ENCODE results near the gene DNAJC9.

DNA sequence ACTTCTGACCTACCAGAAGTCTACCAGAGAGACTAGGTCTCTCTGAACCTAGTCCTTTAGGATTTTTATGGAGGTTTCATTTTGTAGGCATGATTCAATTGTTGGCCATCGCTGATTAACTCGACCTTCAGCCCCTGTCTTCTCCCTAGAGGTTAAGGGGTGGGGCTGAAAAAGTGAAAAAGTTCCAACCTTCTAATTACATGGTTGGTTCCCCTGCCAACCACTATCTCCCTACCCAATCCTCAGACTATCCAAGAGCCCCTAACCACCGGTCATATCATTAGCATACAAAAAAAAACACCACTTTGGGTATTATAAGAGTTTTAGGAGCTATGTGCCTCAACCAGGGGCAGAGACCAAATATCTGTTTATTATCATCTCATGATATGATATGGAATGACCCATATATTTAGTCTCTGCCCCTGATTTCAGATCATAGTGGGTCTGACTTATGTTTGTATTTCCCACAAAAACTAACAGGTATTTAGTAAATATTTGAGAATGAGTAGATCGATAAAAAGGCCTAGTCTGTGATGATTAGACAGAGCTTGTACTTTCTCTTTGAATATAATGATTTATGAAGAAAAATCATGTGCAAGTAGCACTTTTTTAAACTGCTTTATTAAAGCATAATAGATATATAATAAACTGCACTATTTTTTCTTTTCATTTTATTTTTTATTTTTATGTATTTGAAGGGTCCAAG is 35.8 kb downstream of the DNAJC9 start:
- TF ChIP-seq, protein P1, sequence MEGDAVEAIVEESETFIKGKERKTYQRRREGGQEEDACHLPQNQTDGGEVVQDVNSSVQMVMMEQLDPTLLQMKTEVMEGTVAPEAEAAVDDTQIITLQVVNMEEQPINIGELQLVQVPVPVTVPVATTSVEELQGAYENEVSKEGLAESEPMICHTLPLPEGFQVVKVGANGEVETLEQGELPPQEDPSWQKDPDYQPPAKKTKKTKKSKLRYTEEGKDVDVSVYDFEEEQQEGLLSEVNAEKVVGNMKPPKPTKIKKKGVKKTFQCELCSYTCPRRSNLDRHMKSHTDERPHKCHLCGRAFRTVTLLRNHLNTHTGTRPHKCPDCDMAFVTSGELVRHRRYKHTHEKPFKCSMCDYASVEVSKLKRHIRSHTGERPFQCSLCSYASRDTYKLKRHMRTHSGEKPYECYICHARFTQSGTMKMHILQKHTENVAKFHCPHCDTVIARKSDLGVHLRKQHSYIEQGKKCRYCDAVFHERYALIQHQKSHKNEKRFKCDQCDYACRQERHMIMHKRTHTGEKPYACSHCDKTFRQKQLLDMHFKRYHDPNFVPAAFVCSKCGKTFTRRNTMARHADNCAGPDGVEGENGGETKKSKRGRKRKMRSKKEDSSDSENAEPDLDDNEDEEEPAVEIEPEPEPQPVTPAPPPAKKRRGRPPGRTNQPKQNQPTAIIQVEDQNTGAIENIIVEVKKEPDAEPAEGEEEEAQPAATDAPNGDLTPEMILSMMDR (IDR thresholded peaks at IDR 0.05): no peak
- TF ChIP-seq POLR2A (IDR thresholded peaks at IDR 0.05): no peak

Measured in Peyer's patch (tissue), 4 donors.